HFFc6 (cell line): ENCODE measurements around the gene PCGF3. TPM values are rescaled to one million over a fixed set of nuclear protein-coding genes. Genes with fewer than 3 reads are reported as not detected.

ENCODE experiments used
- DNase-seq: peaks from one replicate; pipeline ENCODE4 v3.0.0-alpha.2; 2018
- H3K27ac Mint-ChIP-seq: 2 replicates; pipeline ENCODE4 v1.8.0; 2020; ENCODE audit warnings: mild to moderate bottlenecking, mixed read lengths
- H3K27me3 Mint-ChIP-seq: 2 replicates; pipeline ENCODE4 v1.8.0; 2021; ENCODE audit warnings: mild to moderate bottlenecking, moderate library complexity, mixed read lengths; ENCODE audit not compliant: insufficient read depth
- H3K36me3 Mint-ChIP-seq: 2 replicates; pipeline ENCODE4 v1.8.0; 2021; ENCODE audit warnings: low read depth, mixed read lengths
- H3K4me1 Mint-ChIP-seq: 2 replicates; pipeline ENCODE4 v1.8.0; 2020; ENCODE audit warnings: low read depth, mixed read lengths
- H3K4me3 Mint-ChIP-seq: 2 replicates; pipeline ENCODE4 v1.8.0; 2020; ENCODE audit warnings: mild to moderate bottlenecking, moderate library complexity, mixed read lengths
- H3K9me3 Mint-ChIP-seq: 2 replicates; pipeline ENCODE4 v1.8.0; 2020; ENCODE audit warnings: mild to moderate bottlenecking, mixed read lengths
- CTCF ChIP-seq: fragments of 200-600 bp; sonication (generic); IDR thresholded peaks from 2 replicates; pipeline ENCODE4 v1.5.0; 2021; ENCODE audit warnings: antibody characterized with exemption, mild to moderate bottlenecking
- total RNA-seq, 6 experiments: library from RNA; stranded (reverse); fragmentation: NEBNext Ultra II Directional; extraction: Animal tissue kit (Norgen Biotek cat#: 25700); gene quantifications; 2 replicates in 1 of 6; 3 replicates in 5 of 6; pipeline ENCODE4 v1.2.3, GENCODE V29; 2021

Gene PCGF3
- total RNA-seq, 6 experiments from 2014 or later: 28.5 to 34.5 (median 30.2) TPM

GRCh38 chr4:707929-708630 lies 2.4 kb downstream of the PCGF3 start:
- no peak for DNase-seq
- Mint-ChIP-seq H3K27ac (no peak overlapping the region), H3K36me3 (peaks cover 22% of the 10 kb centered on the region), H3K4me3 (no peak overlapping the region), H3K27me3 (peaks cover under 1% of the 10 kb centered on the region; the same call in 1 of the 2 replicates), H3K4me1 (peaks cover 12% of the 10 kb centered on the region), H3K9me3 (no peaks in the 10 kb centered on the region)
- TF ChIP-seq CTCF: no peak

- no peaks in the 10 kb centered on the region for H3K9me3 Mint-ChIP-seq
- H3K4me1 Mint-ChIP-seq: peaks cover 12% of the 10 kb centered on the region
- H3K27ac Mint-ChIP-seq: no peak overlapping the region
- no peak overlapping the region; the same call in 1 of the 2 replicates for H3K4me3 Mint-ChIP-seq
- TF ChIP-seq CTCF: no peak
- peaks cover 22% of the 10 kb centered on the region for H3K36me3 Mint-ChIP-seq
- DNase-seq: no peak
- H3K27me3 Mint-ChIP-seq: no peaks in the 10 kb centered on the region
Measured at GRCh38 chr4:708631-708933, 3.0 kb downstream of the PCGF3 start.

GRCh38 chr4:709348-709747 lies 3.7 kb downstream of the PCGF3 start:
- Mint-ChIP-seq H3K9me3 (no peaks in the 10 kb centered on the region), H3K4me1 (peaks cover 12% of the 10 kb centered on the region), H3K27ac (no peak overlapping the region), H3K36me3 (peaks cover 23% of the 10 kb centered on the region), H3K4me3 (no peak overlapping the region), H3K27me3 (no peaks in the 10 kb centered on the region)
- no peak for TF ChIP-seq CTCF
- DNase-seq: no peak

GRCh38 chr4:710116-710515 lies 4.5 kb downstream of the PCGF3 start:
- no peak for DNase-seq
- no peaks in the 10 kb centered on the region; the same call in 1 of the 2 replicates for H3K27me3 Mint-ChIP-seq
- no peak overlapping the region for H3K4me3 Mint-ChIP-seq
- TF ChIP-seq CTCF: no peak
- H3K27ac Mint-ChIP-seq: no peak overlapping the region
- peaks cover 12% of the 10 kb centered on the region for H3K4me1 Mint-ChIP-seq
- H3K9me3 Mint-ChIP-seq: peaks cover 1% of the 10 kb centered on the region
- H3K36me3 Mint-ChIP-seq: peaks cover 31% of the 10 kb centered on the region

- H3K27me3 Mint-ChIP-seq: no peaks in the 10 kb centered on the region; the same call in 1 of the 2 replicates
- peaks cover 34% of the 10 kb centered on the region for H3K36me3 Mint-ChIP-seq
- H3K4me3 Mint-ChIP-seq: no peak overlapping the region
- peaks cover 5% of the 10 kb centered on the region for H3K9me3 Mint-ChIP-seq
- H3K4me1 Mint-ChIP-seq: peaks cover 12% of the 10 kb centered on the region
- H3K27ac Mint-ChIP-seq: no peak overlapping the region
- TF ChIP-seq CTCF: no peak
- no peak for DNase-seq
Measured at GRCh38 chr4:710916-711315, 5.3 kb downstream of the PCGF3 start.
